Tibial nerve (tissue), 4 donors: ENCODE measurements around the gene MED9. TPM values are rescaled to one million over a fixed set of nuclear protein-coding genes. Genes with fewer than 3 reads are reported as not detected.
A peak's percentile ranks its signal among the peaks of the same experiment; 100 is the strongest.

Experiments
- DNase-seq, 2 donors: peaks; one replicate each; pipeline ENCODE4 v3.0.0-alpha.2; 2019; ENCODE audit warnings: low spot score in 2 of 2
- H3K27ac ChIP-seq, 4 donors: fragments of 200-600 bp; sonication (generic) in 3 of 4; one replicate each; pipeline ENCODE4 v1.5.1; 2017 to 2019; ENCODE audit warnings: mild to moderate bottlenecking in 1 of 4
- H3K27me3 ChIP-seq, 2 donors: fragments of 200-600 bp; sonication (generic) in 1 of 2; one replicate each; pipeline versions ENCODE4 v1.5.1 to v1.6.0; 2017 to 2019
- H3K36me3 ChIP-seq, 3 donors: fragments of 200-600 bp; sonication (generic); one replicate each; pipeline ENCODE4 v1.5.1; 2018 to 2019
- H3K4me1 ChIP-seq, 4 donors: fragments of 200-600 bp; sonication (generic) in 3 of 4; one replicate each; pipeline ENCODE4 v1.5.1; 2017 to 2019
- H3K4me3 ChIP-seq, 4 donors: fragments of 200-600 bp; sonication (generic) in 3 of 4; one replicate each; pipeline ENCODE4 v1.5.1; 2017 to 2019; ENCODE audit warnings: mild to moderate bottlenecking in 1 of 4, moderate library complexity in 1 of 4
- H3K9me3 ChIP-seq, 4 donors: fragments of 200-600 bp; sonication (generic) in 3 of 4; one replicate each; pipeline ENCODE4 v1.5.1; 2017 to 2019
- CTCF ChIP-seq, 5 experiments: fragments of 200-600 bp in 3 of 5; fragments of 450-650 bp in 2 of 5; sonication (generic) in 3 of 5; IDR thresholded peaks; one replicate each; pipeline ENCODE4 v1.5.1; 2016 to 2019; ENCODE audit warnings: antibody characterized with exemption in 5 of 5, mild to moderate bottlenecking in 3 of 5, moderate library complexity in 2 of 5
- EP300 ChIP-seq, 2 donors: sonication (generic); formaldehyde crosslinking; IDR thresholded peaks; one replicate each; pipeline ENCODE4 v1.6.1; 2017; ENCODE audit warnings: antibody characterized with exemption in 2 of 2, mild to moderate bottlenecking in 1 of 2
- POLR2A ChIP-seq, 2 donors: fragments of 450-650 bp; IDR thresholded peaks; one replicate each; pipeline ENCODE4 v1.6.1; 2017; ENCODE audit warnings: antibody characterized with exemption in 2 of 2, mild to moderate bottlenecking in 2 of 2, moderate library complexity in 2 of 2
- WGBS, 2 donors: methylation state at CpG; one replicate each; pipeline ENCODE4 v1.1.5; 2018; 5-methylcytosine and 5-hydroxymethylcytosine counted together
- total RNA-seq, 4 donors: library from RNA; depleted of rRNA; stranded (reverse); fragments of >200 nt; gene quantifications; one replicate each; pipeline ENCODE4 v1.1.0, GENCODE V29; 2016

The MED9 gene
- total RNA-seq, 4 donors from 2014 or later, result 8.0 to 17.5 (median 13.6) TPM

DNA sequence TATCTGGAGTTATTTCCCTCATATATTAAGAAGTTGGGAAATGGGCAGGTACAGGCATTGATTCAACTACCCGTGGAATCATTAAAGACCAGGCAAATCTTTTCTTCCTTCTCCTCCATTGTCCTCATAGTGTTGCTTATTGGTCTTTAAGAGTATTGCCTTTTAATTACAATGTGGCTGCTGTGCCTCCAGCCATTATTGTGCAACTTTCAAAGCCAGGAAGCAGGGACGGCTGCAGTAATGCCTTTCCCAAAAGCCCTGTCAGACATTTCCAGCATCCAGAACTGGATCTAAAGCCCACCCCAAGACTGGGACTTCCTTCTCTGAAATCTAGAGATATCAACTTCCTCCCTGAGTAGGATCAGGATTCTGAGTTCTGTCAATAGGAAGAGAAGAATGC is 42.3 kb upstream of the MED9 start:
- Histone ChIP-seq H3K4me3 (no peak overlapping the region), H3K9me3 (no peaks in the 10 kb centered on the region), H3K36me3 (no peaks in the 10 kb centered on the region), H3K27ac (no peak overlapping the region), H3K4me1 (no peaks in the 10 kb centered on the region), H3K27me3 (no peaks in the 10 kb centered on the region)
- 47 to 51% methylated on average over 2 of the region's 2 CpGs for WGBS, 2 donors
- TF ChIP-seq POLR2A (IDR thresholded peaks at IDR 0.05), result no peak
- no peak for TF ChIP-seq EP300 (IDR thresholded peaks at IDR 0.05)
- no peak for TF ChIP-seq CTCF (IDR thresholded peaks at IDR 0.05)
- DNase-seq, result no peak

- no peaks in the 10 kb centered on the region for H3K36me3 ChIP-seq
- DNase-seq, result no peak
- no peaks in the 10 kb centered on the region for H3K27me3 ChIP-seq
- no peak overlapping the region for H3K4me3 ChIP-seq
- H3K4me1 ChIP-seq, result no peaks in the 10 kb centered on the region
- WGBS, 2 donors, result 30 to 44% methylated on average over 3 to 4 of the region's 4 CpGs
- H3K27ac ChIP-seq, result no peak overlapping the region
- H3K9me3 ChIP-seq, result no peaks in the 10 kb centered on the region
- TF ChIP-seq CTCF (IDR thresholded peaks at IDR 0.05), result no peak
Measured at GRCh38 chr17:17435323-17435722, 41.5 kb upstream of the MED9 start.

GRCh38 chr17:17437461-17437860 is 39.3 kb upstream of the MED9 start:
- WGBS, 2 donors, result 92% methylated on average over 8 to 9 of the region's 9 CpGs
- no peak for TF ChIP-seq CTCF (IDR thresholded peaks at IDR 0.05)
- TF ChIP-seq POLR2A (IDR thresholded peaks at IDR 0.05), result no peak
- no peak for TF ChIP-seq EP300 (IDR thresholded peaks at IDR 0.05)

DNA sequence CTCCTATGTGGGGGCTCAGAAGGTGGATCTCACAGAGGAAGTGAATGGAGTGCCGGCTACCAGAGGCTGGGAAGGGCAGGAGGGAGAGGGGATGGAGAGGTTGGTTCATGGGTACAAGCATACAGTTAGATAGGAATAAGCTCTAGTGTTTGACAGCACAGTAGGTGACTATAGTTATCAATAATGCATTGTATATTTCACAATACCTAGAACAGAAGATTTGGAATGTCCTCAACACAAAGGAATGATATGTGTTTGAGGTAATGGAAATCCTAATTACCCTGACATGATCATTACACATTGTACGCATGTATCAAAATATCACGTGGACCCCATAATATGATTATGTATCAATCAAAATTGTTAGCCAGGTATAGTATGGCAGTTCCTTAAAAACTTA is 38.9 kb upstream of the MED9 start:
- Histone ChIP-seq H3K4me1 (no peaks in the 10 kb centered on the region), H3K27ac (no peak overlapping the region), H3K36me3 (no peaks in the 10 kb centered on the region), H3K9me3 (no peaks in the 10 kb centered on the region), H3K27me3 (no peaks in the 10 kb centered on the region), H3K4me3 (no peak overlapping the region)
- TF ChIP-seq POLR2A (IDR thresholded peaks at IDR 0.05), result no peak
- no peak for TF ChIP-seq CTCF (IDR thresholded peaks at IDR 0.05)
- no peak for TF ChIP-seq EP300 (IDR thresholded peaks at IDR 0.05)
- 84 to 90% methylated on average over 3 of the region's 3 CpGs for WGBS, 2 donors
- DNase-seq, result no peak

More at GRCh38 chr17:17437461-17437860, 39.3 kb upstream of the MED9 start:
- H3K36me3 ChIP-seq, result no peaks in the 10 kb centered on the region
- H3K27me3 ChIP-seq, result no peaks in the 10 kb centered on the region
- no peak overlapping the region for H3K27ac ChIP-seq
- no peak overlapping the region for H3K4me3 ChIP-seq
- DNase-seq, result no peak
- no peaks in the 10 kb centered on the region for H3K9me3 ChIP-seq
- H3K4me1 ChIP-seq, result no peaks in the 10 kb centered on the region

GRCh38 chr17:17440010-17440843 is 36.6 kb upstream of the MED9 start:
- TF ChIP-seq CTCF (IDR thresholded peaks at IDR 0.05), result peak; percentile 19 to 62 (median 26)
- TF ChIP-seq EP300 (IDR thresholded peaks at IDR 0.05), result no peak
- peak in 1 of 2 donors; percentile 43 for DNase-seq
- Histone ChIP-seq H3K36me3 (no peaks in the 10 kb centered on the region), H3K27ac (no peak overlapping the region), H3K27me3 (no peaks in the 10 kb centered on the region), H3K4me3 (no peak overlapping the region), H3K9me3 (no peaks in the 10 kb centered on the region), H3K4me1 (peaks cover 0 to 4% (median 0%) of the 10 kb centered on the region in 4 donors)
- WGBS, 2 donors, result 64 to 70% methylated on average over 11 of the region's 11 CpGs
